K562 (cell line): ENCODE data around the gene ZNF410. TPM values are rescaled to one million over a fixed set of nuclear protein-coding genes. Genes with fewer than 3 reads are reported as not detected.

ENCODE experiments used
- polyA plus RNA-seq, 8 experiments: library from polyadenylated mRNA; depleted of rRNA in 4 of 8; stranded (reverse) in 5 of 8; unstranded in 3 of 8; fragments of >200 nt; fragmentation: Nextera tagmentation in 2 of 8; fragmentation: Illumina TruSeq in 1 of 8; extraction: Ambion mirVana in 2 of 8; extraction: Trizol in 1 of 8; gene quantifications; 2 replicates each; pipeline versions ENCODE4 v1.2.1 to v1.2.3, GENCODE V29; 2011 to 2014; ENCODE audit warnings: inconsistent platforms in 1 of 8, missing spikeins in 1 of 8
- small RNA-seq: library from RNA; depleted of rRNA; stranded (forward); fragments of <200 nt; gene quantifications from one replicate; pipeline ENCODE3, GENCODE V24; 2014
- total RNA-seq, 7 experiments: library from RNA; depleted of rRNA in 6 of 7; stranded (reverse); fragments of >200 nt in 6 of 7; fragmentation: Illumina TruSeq in 2 of 7; extraction: Trizol in 2 of 7; gene quantifications; 2 replicates each; pipeline versions ENCODE4 v1.2.1 to v1.2.3, GENCODE V29; 2011 to 2021; ENCODE audit warnings: low replicate concordance in 1 of 7

The ZNF410 gene
- total and polyA plus RNA-seq, 9 of the 15 experiments (the other 6 are each of a cell fraction or from before 2014, with no cell fraction given), result 20.5 to 64.8 (median 38.7) TPM

Small RNA genes lying within 50 kb of the gene (small RNA-seq; reads per million reads assigned to genes)
- gene AC005520.4 (not detected), gene RF00019 (not detected)

Other genes starting within 250 kb of the ZNF410 start
Only the 7 nearest of the 9 such genes appear.
- gene PNMA1, start 172.5 kb upstream of the ZNF410 start, total RNA-seq (2014; rRNA removed), result 4.6 and 4.7 TPM in 2 replicates
- gene PNMA1, start 172.5 kb upstream of the ZNF410 start, total RNA-seq (2014; rRNA removed; fragmentation: Illumina TruSeq; extraction: Trizol), result 7.9 and 8.7 TPM in 2 replicates
- 6.6 and 7.1 TPM in 2 replicates for gene PNMA1, start 172.5 kb upstream of the ZNF410 start, total RNA-seq (2015; rRNA removed; fragmentation: Illumina TruSeq; extraction: Trizol)
- 24.8 and 26.4 TPM in 2 replicates for gene PNMA1, start 172.5 kb upstream of the ZNF410 start, total RNA-seq (2021)
- 7.5 and 11.3 TPM in 2 replicates for gene PNMA1, start 172.5 kb upstream of the ZNF410 start, polyA plus RNA-seq (2011; rRNA removed)
- 15.5 and 15.7 TPM in 2 replicates for gene PNMA1, start 172.5 kb upstream of the ZNF410 start, polyA plus RNA-seq (2014; fragmentation: Illumina TruSeq; extraction: Trizol)
- gene PNMA1, start 172.5 kb upstream of the ZNF410 start, polyA plus RNA-seq (2014; fragmentation: Nextera tagmentation; extraction: Ambion mirVana), result 1 to 10 TPM; 1.7 to 2.4 TPM
- gene PNMA1, start 172.5 kb upstream of the ZNF410 start, polyA plus RNA-seq (2014; rRNA removed), result 12.7 and 15.1 TPM in 2 replicates
- 5.2 and 7.4 TPM in 2 replicates for gene PTGR2, start 35.0 kb upstream of the ZNF410 start, total RNA-seq (2014; rRNA removed)
- 11.0 and 11.1 TPM in 2 replicates for gene PTGR2, start 35.0 kb upstream of the ZNF410 start, total RNA-seq (2014; rRNA removed; fragmentation: Illumina TruSeq; extraction: Trizol)
- gene PTGR2, start 35.0 kb upstream of the ZNF410 start, total RNA-seq (2015; rRNA removed; fragmentation: Illumina TruSeq; extraction: Trizol), result 8.6 and 9.6 TPM in 2 replicates
- gene PTGR2, start 35.0 kb upstream of the ZNF410 start, total RNA-seq (2021), result 8.8 and 9.4 TPM in 2 replicates
- 15.9 and 23.0 TPM in 2 replicates for gene PTGR2, start 35.0 kb upstream of the ZNF410 start, polyA plus RNA-seq (2011; rRNA removed)
- 16.8 and 17.5 TPM in 2 replicates for gene PTGR2, start 35.0 kb upstream of the ZNF410 start, polyA plus RNA-seq (2014; fragmentation: Illumina TruSeq; extraction: Trizol)
- 10 to 100 TPM; 13.0 to 20.1 TPM for gene PTGR2, start 35.0 kb upstream of the ZNF410 start, polyA plus RNA-seq (2014; fragmentation: Nextera tagmentation; extraction: Ambion mirVana)
- gene PTGR2, start 35.0 kb upstream of the ZNF410 start, polyA plus RNA-seq (2014; rRNA removed), result 12.2 and 13.0 TPM in 2 replicates
- 0.86 and 1.2 TPM in 2 replicates for gene FAM161B, start 63.2 kb downstream of the ZNF410 start, total RNA-seq (2014; rRNA removed)
- gene FAM161B, start 63.2 kb downstream of the ZNF410 start, total RNA-seq (2014; rRNA removed; fragmentation: Illumina TruSeq; extraction: Trizol), result 0.84 and 0.93 TPM in 2 replicates
- gene FAM161B, start 63.2 kb downstream of the ZNF410 start, total RNA-seq (2015; rRNA removed; fragmentation: Illumina TruSeq; extraction: Trizol), result 1.3 and 1.4 TPM in 2 replicates
- 0.75 and 0.83 TPM in 2 replicates for gene FAM161B, start 63.2 kb downstream of the ZNF410 start, total RNA-seq (2021)
- gene FAM161B, start 63.2 kb downstream of the ZNF410 start, polyA plus RNA-seq (2011; rRNA removed), result 0.77 and 0.89 TPM in 2 replicates
- 1.1 and 1.2 TPM in 2 replicates for gene FAM161B, start 63.2 kb downstream of the ZNF410 start, polyA plus RNA-seq (2014; fragmentation: Illumina TruSeq; extraction: Trizol)
- under 1 TPM; 0.15 to 0.24 TPM for gene FAM161B, start 63.2 kb downstream of the ZNF410 start, polyA plus RNA-seq (2014; fragmentation: Nextera tagmentation; extraction: Ambion mirVana)
- 0.80 and 0.93 TPM in 2 replicates for gene FAM161B, start 63.2 kb downstream of the ZNF410 start, polyA plus RNA-seq (2014; rRNA removed)
- gene COQ6, start 63.4 kb downstream of the ZNF410 start, total RNA-seq (2014; rRNA removed), result 11.2 and 12.2 TPM in 2 replicates
- gene COQ6, start 63.4 kb downstream of the ZNF410 start, total RNA-seq (2014; rRNA removed; fragmentation: Illumina TruSeq; extraction: Trizol), result 11.3 and 11.6 TPM in 2 replicates
- gene COQ6, start 63.4 kb downstream of the ZNF410 start, total RNA-seq (2015; rRNA removed; fragmentation: Illumina TruSeq; extraction: Trizol), result 9.8 and 10.2 TPM in 2 replicates
- gene COQ6, start 63.4 kb downstream of the ZNF410 start, total RNA-seq (2021), result 11.7 and 12.9 TPM in 2 replicates
- 29.0 and 29.1 TPM in 2 replicates for gene COQ6, start 63.4 kb downstream of the ZNF410 start, polyA plus RNA-seq (2011; rRNA removed)
- gene COQ6, start 63.4 kb downstream of the ZNF410 start, polyA plus RNA-seq (2014; fragmentation: Illumina TruSeq; extraction: Trizol), result 11.8 and 12.9 TPM in 2 replicates
- gene COQ6, start 63.4 kb downstream of the ZNF410 start, polyA plus RNA-seq (2014; fragmentation: Nextera tagmentation; extraction: Ambion mirVana), result 1 to 10 TPM; 4.3 to 7.0 TPM
- gene COQ6, start 63.4 kb downstream of the ZNF410 start, polyA plus RNA-seq (2014; rRNA removed), result 13.8 and 18.3 TPM in 2 replicates
- gene ENTPD5, start 132.4 kb downstream of the ZNF410 start, total RNA-seq (2014; rRNA removed), result 6.4 and 9.1 TPM in 2 replicates
- gene ENTPD5, start 132.4 kb downstream of the ZNF410 start, total RNA-seq (2014; rRNA removed; fragmentation: Illumina TruSeq; extraction: Trizol), result 10.3 and 11.8 TPM in 2 replicates
- gene ENTPD5, start 132.4 kb downstream of the ZNF410 start, total RNA-seq (2015; rRNA removed; fragmentation: Illumina TruSeq; extraction: Trizol), result 9.4 and 11.3 TPM in 2 replicates
- 10.3 and 10.6 TPM in 2 replicates for gene ENTPD5, start 132.4 kb downstream of the ZNF410 start, total RNA-seq (2021)
- 15.3 and 15.8 TPM in 2 replicates for gene ENTPD5, start 132.4 kb downstream of the ZNF410 start, polyA plus RNA-seq (2011; rRNA removed)
- gene ENTPD5, start 132.4 kb downstream of the ZNF410 start, polyA plus RNA-seq (2014; fragmentation: Illumina TruSeq; extraction: Trizol), result 9.5 and 12.3 TPM in 2 replicates
- 1 to 10 TPM; 2.7 to 5.4 TPM for gene ENTPD5, start 132.4 kb downstream of the ZNF410 start, polyA plus RNA-seq (2014; fragmentation: Nextera tagmentation; extraction: Ambion mirVana)
- gene ENTPD5, start 132.4 kb downstream of the ZNF410 start, polyA plus RNA-seq (2014; rRNA removed), result 9.0 and 9.4 TPM in 2 replicates
- gene BBOF1, start 132.5 kb downstream of the ZNF410 start, total RNA-seq (2014; rRNA removed), result 2.9 and 4.3 TPM in 2 replicates
- gene BBOF1, start 132.5 kb downstream of the ZNF410 start, total RNA-seq (2014; rRNA removed; fragmentation: Illumina TruSeq; extraction: Trizol), result 4.3 and 4.8 TPM in 2 replicates
- 3.4 and 4.9 TPM in 2 replicates for gene BBOF1, start 132.5 kb downstream of the ZNF410 start, total RNA-seq (2015; rRNA removed; fragmentation: Illumina TruSeq; extraction: Trizol)
- 1.4 and 1.5 TPM in 2 replicates for gene BBOF1, start 132.5 kb downstream of the ZNF410 start, total RNA-seq (2021)
- 3.4 and 4.8 TPM in 2 replicates for gene BBOF1, start 132.5 kb downstream of the ZNF410 start, polyA plus RNA-seq (2011; rRNA removed)
- gene BBOF1, start 132.5 kb downstream of the ZNF410 start, polyA plus RNA-seq (2014; fragmentation: Illumina TruSeq; extraction: Trizol), result 3.7 and 4.2 TPM in 2 replicates
- gene BBOF1, start 132.5 kb downstream of the ZNF410 start, polyA plus RNA-seq (2014; fragmentation: Nextera tagmentation; extraction: Ambion mirVana), result 1 to 10 TPM; 1.3 to 1.7 TPM
- 3.3 and 3.7 TPM in 2 replicates for gene BBOF1, start 132.5 kb downstream of the ZNF410 start, polyA plus RNA-seq (2014; rRNA removed)
- 4.1 and 4.8 TPM in 2 replicates for gene ALDH6A1, start 197.6 kb downstream of the ZNF410 start, total RNA-seq (2014; rRNA removed)
- gene ALDH6A1, start 197.6 kb downstream of the ZNF410 start, total RNA-seq (2014; rRNA removed; fragmentation: Illumina TruSeq; extraction: Trizol), result 4.6 and 5.3 TPM in 2 replicates
- gene ALDH6A1, start 197.6 kb downstream of the ZNF410 start, total RNA-seq (2015; rRNA removed; fragmentation: Illumina TruSeq; extraction: Trizol), result 3.5 and 4.1 TPM in 2 replicates
- 6.0 and 6.1 TPM in 2 replicates for gene ALDH6A1, start 197.6 kb downstream of the ZNF410 start, total RNA-seq (2021)
- 11.5 and 13.5 TPM in 2 replicates for gene ALDH6A1, start 197.6 kb downstream of the ZNF410 start, polyA plus RNA-seq (2011; rRNA removed)
- 3.8 and 5.1 TPM in 2 replicates for gene ALDH6A1, start 197.6 kb downstream of the ZNF410 start, polyA plus RNA-seq (2014; fragmentation: Illumina TruSeq; extraction: Trizol)
- gene ALDH6A1, start 197.6 kb downstream of the ZNF410 start, polyA plus RNA-seq (2014; fragmentation: Nextera tagmentation; extraction: Ambion mirVana), result 1 to 10 TPM; 3.1 to 4.5 TPM
- gene ALDH6A1, start 197.6 kb downstream of the ZNF410 start, polyA plus RNA-seq (2014; rRNA removed), result 3.6 and 3.9 TPM in 2 replicates